ENCODE measurements around the gene SART3.
A peak's percentile ranks its signal among the peaks of the same experiment; 100 is the strongest.

SART3 gene

GRCh38 chr12:108581311-108582227, 20.6 kb upstream of the SART3 start:
- DNase-seq = no peak

DNA sequence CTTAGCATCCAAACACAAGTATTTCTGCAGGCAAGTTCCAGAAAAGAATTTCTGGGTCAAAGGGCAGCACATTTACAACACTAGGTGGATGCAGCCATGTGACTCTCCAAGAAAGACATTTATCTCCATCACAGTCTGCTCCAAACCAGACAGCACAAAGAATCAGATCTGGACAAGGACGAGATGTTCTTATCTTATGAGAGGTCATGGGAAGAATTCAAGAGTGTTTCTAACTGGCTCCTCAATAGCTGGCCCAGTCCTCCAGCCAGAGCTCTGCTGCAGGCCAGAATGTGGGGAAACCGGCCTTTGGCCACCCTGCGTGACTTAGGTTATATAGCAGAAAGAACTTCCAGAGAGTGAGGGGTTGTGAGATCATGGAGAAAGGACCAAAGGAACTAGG, 19.6 kb upstream of the SART3 start:
- DNase-seq = peak; percentile 84

DNA sequence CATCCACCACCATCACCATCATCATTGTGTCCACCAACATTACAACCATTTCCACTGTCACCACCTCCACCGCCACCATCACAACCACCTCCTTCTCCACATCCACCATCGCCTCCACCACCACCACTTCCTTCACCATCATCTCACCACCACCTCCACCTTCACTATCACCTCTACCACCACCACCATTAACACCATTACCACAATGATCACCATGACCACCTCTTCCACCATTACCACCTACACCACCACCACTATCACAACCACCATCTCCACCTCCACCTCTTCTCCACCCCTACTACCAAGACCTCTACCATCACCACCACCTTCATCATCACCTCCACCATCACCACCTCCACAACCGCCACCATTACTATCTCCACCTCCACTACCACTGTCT, 17.8 kb upstream of the SART3 start:
- no peak for DNase-seq

- no peak for DNase-seq
These were observed 17.3 kb upstream of the SART3 start for GRCh38 chr12:108578264-108578663.

GRCh38 chr12:108577458-108577857, 16.5 kb upstream of the SART3 start:
- no peak for DNase-seq

- DNase-seq = peak; percentile 38
These were observed 15.8 kb upstream of the SART3 start for GRCh38 chr12:108576660-108577234.

- DNase-seq = peak; percentile 34
These were observed 14.4 kb upstream of the SART3 start for GRCh38 chr12:108575199-108575912.

DNA sequence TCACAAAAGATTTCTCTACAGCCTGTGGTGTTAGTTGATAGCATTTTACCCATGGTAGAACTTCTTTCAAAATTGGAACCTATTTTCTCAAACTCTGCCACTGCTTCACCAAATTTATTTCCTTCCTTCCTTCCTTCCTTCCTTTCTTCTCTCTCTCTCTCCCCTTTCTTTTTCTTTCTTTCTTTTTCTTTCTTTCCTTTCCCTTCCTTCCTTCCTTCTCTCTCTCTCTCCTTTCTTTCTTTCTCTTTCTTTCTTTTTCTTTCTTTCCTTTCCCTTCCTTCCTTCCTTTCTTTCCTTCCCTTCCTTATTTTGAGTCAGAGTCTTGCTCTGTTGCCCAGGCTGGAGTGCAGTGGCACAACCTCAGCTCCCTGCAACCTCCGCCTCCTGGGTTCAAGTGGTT, 13.3 kb upstream of the SART3 start:
- peak; percentile 1 for DNase-seq

DNA sequence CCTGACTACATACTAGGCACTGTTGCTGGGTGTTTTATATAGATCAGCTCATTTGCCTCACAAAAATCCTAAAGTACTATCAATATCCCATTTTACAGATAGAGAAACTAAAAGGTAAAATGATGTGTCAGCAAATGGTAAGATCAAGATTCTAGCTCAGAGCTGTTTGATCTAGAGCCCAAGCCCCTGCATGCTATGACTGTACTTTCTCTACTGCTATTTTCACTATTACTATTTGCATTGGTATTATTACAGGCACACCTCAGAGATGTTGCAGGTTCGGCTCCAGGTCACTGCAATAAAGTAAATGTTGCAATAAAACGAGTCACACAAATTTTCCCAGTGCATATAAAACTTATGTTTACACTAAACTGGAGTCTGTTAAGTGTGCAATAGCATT, 12.3 kb upstream of the SART3 start:
- peak; percentile 10 for DNase-seq

DNA sequence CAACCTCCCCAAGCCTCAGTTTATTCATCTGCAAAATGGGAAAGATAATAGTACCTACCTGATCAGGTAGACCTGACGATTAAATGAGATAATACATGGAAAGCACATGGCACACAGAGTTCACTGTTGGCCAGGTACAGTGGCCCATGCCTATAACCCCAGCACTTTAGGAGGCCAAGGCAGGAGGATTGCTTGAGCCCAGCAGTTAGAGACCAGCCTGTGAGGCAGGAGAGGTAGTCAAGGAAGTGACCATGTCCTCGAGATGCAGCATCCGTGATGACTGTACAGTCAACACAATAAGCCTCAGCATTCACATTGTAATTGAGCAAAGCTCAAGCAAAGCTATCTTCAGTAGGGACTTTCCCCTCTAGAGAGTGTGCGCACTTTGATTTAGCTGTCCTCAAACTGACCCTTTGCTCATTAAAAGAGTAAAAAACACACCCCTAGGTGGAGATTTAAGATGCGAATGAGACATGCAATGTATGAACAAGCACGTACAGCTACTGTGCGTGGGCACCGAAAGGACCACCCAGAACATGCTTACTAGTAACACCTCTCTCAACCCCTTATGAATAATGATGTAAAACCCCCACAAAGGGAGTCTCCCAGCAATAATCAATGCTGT, 11.3 kb upstream of the SART3 start:
- DNase-seq = peak; percentile 45

DNA sequence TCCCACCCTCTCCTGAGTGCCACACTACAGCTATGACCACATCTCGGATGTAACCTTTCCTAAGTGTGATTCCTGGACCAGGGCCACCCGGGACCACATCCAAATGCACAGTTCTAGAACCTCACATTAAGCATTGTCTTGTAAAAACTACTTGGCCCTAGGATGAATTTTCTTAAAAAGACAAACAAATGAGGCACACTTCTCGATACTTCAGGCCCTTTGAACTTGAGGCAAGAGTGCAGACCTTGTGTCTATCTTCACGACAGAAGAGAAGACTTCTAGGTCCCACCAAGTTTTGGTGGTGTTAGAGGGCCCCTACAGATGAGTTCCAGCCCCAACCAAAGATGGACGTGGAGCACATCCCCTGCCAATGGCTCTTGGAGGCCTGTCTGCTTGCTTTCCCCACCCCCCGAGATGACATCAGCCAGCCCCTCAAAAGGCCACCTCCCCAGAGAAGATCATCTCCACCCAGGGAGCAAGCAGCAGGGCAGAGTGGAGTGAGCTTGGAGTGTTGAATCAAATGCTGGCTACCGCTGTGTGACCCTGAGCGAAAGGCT, 10.7 kb upstream of the SART3 start:
- peak; percentile 36 for DNase-seq

DNA sequence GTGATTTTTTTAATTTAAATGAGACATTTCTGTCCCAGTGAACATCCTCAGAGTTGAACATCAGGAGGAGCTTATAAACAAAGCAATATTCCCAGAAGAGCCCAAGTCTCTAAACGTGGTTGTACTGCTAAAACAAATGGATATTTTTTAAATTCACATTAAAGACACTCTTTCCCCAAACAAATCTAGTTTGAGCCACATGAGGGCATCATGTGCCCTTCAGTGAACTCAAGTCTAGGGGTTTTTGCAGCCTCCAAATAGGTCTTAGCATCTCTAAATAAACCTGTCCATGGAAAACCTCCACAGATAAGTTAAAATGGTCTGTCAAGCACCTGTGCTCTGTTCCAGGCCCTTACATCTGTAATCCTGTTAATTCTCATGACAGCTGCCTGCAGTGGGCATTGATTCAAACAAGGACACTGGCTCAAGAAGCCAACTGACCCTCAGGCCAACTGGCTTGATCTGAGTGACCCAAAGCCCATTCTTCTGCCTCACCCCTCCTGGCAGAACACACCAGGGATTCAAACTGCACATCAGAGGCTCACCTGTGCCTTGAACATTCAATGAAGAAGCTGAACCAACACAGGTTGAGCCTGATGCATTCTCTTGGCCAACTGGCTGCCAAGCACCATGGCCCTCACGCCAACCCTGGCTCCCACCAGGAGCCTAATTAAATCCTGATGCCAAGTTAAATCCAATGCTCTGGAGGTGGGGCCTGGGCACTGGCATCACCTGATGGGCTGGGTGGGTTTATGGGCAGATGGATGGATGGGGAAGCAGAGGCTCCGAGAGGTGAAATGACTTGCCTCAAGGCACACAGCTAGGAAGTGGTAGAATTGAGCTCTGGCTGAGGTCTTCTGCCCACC, 10.0 kb upstream of the SART3 start:
- peak; percentile 49 for DNase-seq

- peak; percentile 29 for DNase-seq
These were observed 7.6 kb upstream of the SART3 start for GRCh38 chr12:108568338-108569154.

DNA sequence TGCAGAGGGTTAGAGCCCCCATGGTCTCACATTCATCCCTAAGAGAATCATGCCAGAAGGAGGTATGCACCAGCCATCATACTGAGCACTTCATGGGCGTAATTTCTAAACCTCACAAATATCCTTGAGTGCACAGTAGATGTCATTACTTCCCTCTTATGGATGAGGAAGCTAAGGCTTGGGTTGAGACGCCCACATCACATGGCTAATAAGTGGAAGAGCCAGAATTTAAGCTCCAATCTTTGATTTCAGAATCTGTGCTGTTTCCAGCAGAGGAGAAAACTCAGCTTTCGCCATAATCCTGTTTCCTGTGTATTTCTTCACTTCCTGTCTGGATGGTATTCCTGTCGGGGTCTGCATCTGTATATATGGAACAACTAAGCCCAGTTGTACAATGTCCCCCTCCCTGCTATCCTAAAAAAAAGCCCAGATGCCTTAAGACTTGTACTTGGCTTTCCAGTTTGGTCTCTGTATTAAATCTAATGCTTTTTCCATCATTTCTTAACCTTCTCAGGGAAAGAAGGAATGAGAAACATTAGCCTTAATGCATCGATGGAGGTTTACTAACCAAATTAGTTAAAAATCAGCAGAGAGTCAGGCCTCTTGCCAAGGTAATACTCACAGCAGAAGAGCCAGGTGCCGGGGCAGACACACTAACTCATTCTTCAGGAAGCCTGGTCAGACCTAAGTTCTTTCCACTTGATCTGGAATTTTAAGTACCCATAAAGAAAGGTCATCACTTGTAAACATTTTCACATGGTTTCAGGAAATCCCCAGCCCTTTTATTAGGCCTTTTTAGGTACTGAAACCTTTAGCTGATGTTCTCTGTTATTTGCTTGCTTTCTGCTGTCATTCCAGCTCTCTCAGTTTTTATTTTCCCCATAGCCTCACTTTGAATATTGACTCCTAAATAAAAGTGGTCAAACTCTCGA, 6.7 kb upstream of the SART3 start:
- DNase-seq = peak; percentile 22

DNA sequence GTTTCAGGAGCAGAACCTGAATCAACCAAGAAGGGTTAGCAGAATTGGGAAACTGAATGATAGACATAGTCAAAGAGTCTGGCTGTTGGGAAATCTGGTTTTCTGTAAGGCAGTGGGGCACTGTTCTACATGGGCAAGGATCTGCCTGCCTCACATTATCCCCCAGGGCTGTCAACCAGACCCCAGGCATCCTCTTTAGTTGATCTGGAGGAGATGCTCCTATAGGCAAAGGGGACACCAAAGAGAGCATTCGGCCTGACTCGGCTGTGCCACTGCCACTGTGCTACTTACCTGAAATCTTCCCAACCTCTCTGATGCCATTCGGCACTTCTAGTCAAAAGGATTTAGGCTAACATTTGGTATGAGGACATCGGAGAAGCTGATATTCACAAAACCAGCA, 5.5 kb upstream of the SART3 start:
- DNase-seq = no peak

DNA sequence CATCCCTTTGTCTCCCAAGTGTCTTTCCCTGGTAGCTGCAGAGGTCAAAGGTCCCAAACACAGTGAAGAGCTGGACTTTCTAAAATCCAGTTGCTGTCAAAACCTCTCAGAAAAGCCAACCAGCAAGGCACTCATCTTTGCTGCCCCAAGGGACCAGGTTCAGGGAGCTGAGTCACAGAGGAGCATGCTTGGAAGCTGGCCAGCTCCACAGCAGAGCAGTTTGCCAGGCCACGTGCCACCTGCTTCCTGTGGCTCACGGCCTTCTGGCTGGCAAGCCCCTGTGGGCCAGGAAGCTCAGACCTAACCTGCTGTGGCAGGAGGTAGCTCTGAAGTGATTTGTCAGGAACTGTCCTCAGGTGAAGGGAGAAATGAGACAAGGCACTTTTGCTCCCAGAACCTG, 5.0 kb upstream of the SART3 start:
- DNase-seq = peak; percentile 43

DNA sequence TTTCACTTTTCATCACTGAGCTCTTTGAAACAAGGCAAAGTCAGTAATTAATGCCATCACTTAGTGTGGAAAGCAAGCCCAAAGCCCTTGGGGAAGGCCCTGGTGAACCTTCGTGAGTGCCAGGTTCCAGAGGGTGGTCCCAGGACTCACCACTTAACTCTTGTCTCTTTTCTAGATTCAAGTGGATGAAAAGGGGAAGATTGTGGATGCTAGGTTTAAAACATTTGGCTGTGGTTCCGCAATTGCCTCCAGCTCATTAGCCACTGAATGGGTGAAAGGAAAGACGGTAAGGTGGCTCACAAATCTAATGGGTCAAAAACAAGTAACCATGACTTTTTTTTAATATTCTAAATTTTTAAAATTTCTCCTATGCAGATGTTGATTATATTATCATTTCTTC, 4.2 kb upstream of the SART3 start:
- DNase-seq = no peak

DNA sequence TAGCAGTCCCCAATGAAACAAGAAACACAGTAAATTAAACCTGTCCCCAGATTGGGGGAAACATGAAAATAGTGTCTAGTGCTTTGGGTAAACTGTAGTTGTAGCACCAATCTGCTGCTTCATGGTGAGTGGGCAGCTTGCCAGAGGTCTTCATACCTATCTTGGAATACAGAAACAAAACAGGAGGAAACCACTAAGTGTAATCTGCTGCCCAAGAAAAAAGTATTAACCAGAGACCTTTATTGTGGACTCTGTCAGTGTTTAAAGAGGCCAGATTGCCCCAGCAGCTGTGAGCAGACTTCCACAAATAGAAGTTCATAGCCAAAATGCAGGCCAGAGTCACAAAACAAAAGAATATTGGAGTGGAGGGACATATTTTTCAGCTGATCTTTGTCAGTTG, 3.8 kb upstream of the SART3 start:
- peak; percentile 10 for DNase-seq

DNA sequence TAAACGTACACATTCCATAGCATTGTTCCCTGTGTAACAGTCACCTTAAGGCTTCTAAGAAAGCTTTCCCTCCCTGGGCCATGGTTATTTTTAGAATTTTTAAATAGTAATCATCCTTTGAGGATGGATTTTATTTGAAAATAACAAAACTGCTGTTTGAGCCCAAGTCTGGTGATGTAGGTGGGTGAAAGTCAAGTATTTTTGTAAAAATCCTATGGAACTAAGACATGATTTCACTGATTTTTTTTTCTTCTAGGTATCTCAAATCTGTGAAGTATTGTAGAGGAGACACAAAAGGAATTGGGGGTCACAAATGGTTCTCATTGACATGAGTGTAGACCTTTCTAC, 2.8 kb upstream of the SART3 start:
- DNase-seq = no peak
